RWPE2 (cell line): ENCODE measurements around the gene ZNF487.

ENCODE experiments used
- ATAC-seq: fragments of 200-7000 bp; cut with Tn5 transposase; 3 replicates; pipeline ENCODE4 v1.9.1; 2021; ENCODE audit warnings: low read depth
- DNase-seq: peaks from one replicate; pipeline ENCODE4 v3.0.0-alpha.2; 2020; ENCODE audit warnings: low spot score
- H3K27ac ChIP-seq: fragments of 450-650 bp; 2 replicates; pipeline ENCODE4 v1.5.1; 2017; ENCODE audit warnings: mild to moderate bottlenecking; ENCODE audit not compliant: poor library complexity, severe bottlenecking
- H3K27me3 ChIP-seq: fragments of 250-450 bp; sonication (Bioruptor Pico); 2 replicates; pipeline ENCODE4 v1.5.1; 2021; ENCODE audit warnings: mild to moderate bottlenecking, moderate library complexity; ENCODE audit not compliant: insufficient read depth, poor library complexity, severe bottlenecking
- H3K36me3 ChIP-seq: fragments of 250-450 bp; sonication (Bioruptor Pico); 2 replicates; pipeline ENCODE4 v1.5.1; 2020; ENCODE audit warnings: low read depth, mild to moderate bottlenecking, moderate library complexity
- H3K4me1 ChIP-seq: fragments of 250-450 bp; sonication (Bioruptor Pico); 2 replicates; pipeline ENCODE4 v1.5.1; 2021; ENCODE audit warnings: mild to moderate bottlenecking, moderate library complexity; ENCODE audit not compliant: insufficient read depth, poor library complexity, severe bottlenecking
- H3K4me3 ChIP-seq: fragments of 250-450 bp; sonication (Bioruptor Pico); 2 replicates; pipeline ENCODE4 v1.5.1; 2021; ENCODE audit warnings: mild to moderate bottlenecking, moderate library complexity; ENCODE audit not compliant: severe bottlenecking
- H3K9me3 ChIP-seq: fragments of 250-450 bp; sonication (Bioruptor Pico); 2 replicates; pipeline ENCODE4 v1.5.1; 2021; ENCODE audit warnings: mild to moderate bottlenecking, moderate library complexity; ENCODE audit not compliant: severe bottlenecking
- TF ChIP-seq, protein P1 (sequence below): fragments of 450-650 bp; IDR thresholded peaks from one replicate; pipeline ENCODE4 v1.5.1; 2017; ENCODE audit warnings: mild to moderate bottlenecking, moderate library complexity; ENCODE audit not compliant: poor library complexity, severe bottlenecking

Gene ZNF487

DNA sequence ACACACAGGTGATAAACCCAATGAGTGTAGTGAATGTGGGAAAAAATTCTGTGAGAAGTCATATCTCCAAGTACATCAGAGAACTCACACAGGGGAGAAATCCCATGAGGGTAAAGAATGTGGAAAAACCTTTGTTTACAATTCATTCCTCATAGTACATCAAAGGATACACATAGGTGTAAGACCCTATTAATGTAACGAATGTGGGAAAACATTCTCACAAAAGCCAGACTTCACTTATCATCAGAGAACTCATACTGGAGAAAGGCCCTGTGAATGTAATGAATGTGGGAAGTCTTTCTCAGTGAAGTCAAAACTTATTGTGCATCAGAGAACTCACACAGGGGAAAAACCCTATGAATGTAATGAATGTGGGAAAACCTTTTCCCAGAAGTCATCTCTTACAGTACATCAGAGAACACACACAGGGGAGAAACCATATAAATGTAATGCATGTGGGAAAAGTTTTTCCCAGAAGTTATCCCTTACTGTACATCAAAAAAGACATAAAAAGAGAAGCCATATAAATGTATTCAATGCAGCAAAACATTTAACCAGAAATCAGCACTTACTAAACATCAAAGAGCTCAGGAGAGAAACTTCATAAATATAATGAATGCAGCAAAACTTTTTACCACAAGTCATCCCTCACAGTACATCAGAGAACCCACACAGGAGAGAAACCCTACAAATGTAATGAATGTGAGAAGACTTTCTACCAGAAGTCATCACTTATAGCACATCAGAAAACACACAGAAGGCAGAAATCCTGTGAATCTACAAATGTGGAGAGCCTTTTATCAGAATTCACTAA lies 87.7 kb downstream of the ZNF487 start:
- no peaks in the 10 kb centered on the region for H3K4me1 ChIP-seq
- H3K27me3 ChIP-seq = no peaks in the 10 kb centered on the region
- TF ChIP-seq, protein P1, sequence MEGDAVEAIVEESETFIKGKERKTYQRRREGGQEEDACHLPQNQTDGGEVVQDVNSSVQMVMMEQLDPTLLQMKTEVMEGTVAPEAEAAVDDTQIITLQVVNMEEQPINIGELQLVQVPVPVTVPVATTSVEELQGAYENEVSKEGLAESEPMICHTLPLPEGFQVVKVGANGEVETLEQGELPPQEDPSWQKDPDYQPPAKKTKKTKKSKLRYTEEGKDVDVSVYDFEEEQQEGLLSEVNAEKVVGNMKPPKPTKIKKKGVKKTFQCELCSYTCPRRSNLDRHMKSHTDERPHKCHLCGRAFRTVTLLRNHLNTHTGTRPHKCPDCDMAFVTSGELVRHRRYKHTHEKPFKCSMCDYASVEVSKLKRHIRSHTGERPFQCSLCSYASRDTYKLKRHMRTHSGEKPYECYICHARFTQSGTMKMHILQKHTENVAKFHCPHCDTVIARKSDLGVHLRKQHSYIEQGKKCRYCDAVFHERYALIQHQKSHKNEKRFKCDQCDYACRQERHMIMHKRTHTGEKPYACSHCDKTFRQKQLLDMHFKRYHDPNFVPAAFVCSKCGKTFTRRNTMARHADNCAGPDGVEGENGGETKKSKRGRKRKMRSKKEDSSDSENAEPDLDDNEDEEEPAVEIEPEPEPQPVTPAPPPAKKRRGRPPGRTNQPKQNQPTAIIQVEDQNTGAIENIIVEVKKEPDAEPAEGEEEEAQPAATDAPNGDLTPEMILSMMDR = no peak
- peaks cover 21% of the 10 kb centered on the region for H3K9me3 ChIP-seq
- H3K4me3 ChIP-seq = no peak overlapping the region
- H3K27ac ChIP-seq = no peak overlapping the region
- DNase-seq = no peak
- ATAC-seq = no peak
- no peaks in the 10 kb centered on the region for H3K36me3 ChIP-seq
